ENCODE results near the gene TK1. TPM values are rescaled to one million over a fixed set of nuclear protein-coding genes. Genes with fewer than 3 reads are reported as not detected.
A peak's percentile ranks its signal among the peaks of the same experiment; 100 is the strongest.

Gene TK1
- total RNA-seq, 1 experiment from 2014 or later = 153 TPM

- peak within 1 kb of the TSS; percentile 73 to 75 for H3K4me3 ChIP-seq (ENCODE audit: low read depth in 2 of 2, low read length in 2 of 2)
- intact Hi-C loops (cut with micrococcal nuclease; ENCODE audit: unreplicated experiment) = no loop called here
- H3K36me3 ChIP-seq (ENCODE audit: control insufficient read depth, insufficient read depth, low read length) = peaks cover 2% of the 10 kb centered on the region; the same call in 1 of the 2 replicates
- H3K27ac ChIP-seq (ENCODE audit: low read length) = peak within 1 kb of the TSS; percentile 76
- no peak for TF ChIP-seq CTCF (IDR thresholded peaks at IDR 0.05)
- TF ChIP-seq POLR2AphosphoS5 (IDR thresholded peaks at IDR 0.05; ENCODE audit: low read depth, low read length) = peak; percentile 36; the same call in 1 of the 2 replicates
- CTCF ChIA-PET = interaction anchor here (0.7 to 0.8 kb wide), 2 partner anchors 12 to 106 kb away, joined by 3 read pairs; no protein-coding TSS in a partner anchor
- peak; percentile 28 for ATAC-seq
- in situ Hi-C loops (cut with HindIII; ENCODE audit: low pct_unique_long_range_greater_than_20kb, low sequenced_read_pairs) = no loop called here
- no peak for DNase-seq (ENCODE audit: low read depth, low spot score)
- no peaks in the 10 kb centered on the region for H3K27me3 ChIP-seq (ENCODE audit: control insufficient read depth, insufficient read depth, low read length)
- H3K9me3 ChIP-seq (ENCODE audit: control insufficient read depth, insufficient read depth, low read depth, low read length) = no peaks in the 10 kb centered on the region
- BruUV-seq (replicated peaks) = no TSS peak
- peaks cover 41% of the 10 kb centered on the region for H3K4me1 ChIP-seq (ENCODE audit: control insufficient read depth, insufficient read depth, low read length)
- POLR2A ChIA-PET = interaction anchor here (0.5 kb wide), 1 partner anchor 58 kb away, joined by 3 read pairs; the partner anchor contains the start of gene TK1
Measured at GRCh38 chr17:78128551-78129350, 58.1 kb downstream of the TK1 start, which contains the start of gene TMC6. TSS of gene TMC6 (minus strand) at chr17:78128755. CDS start at chr17:78126832, 1,923 bp downstream.

- H3K4me1 ChIP-seq (ENCODE audit: control insufficient read depth, insufficient read depth, low read length) = peaks cover 41% of the 10 kb centered on the region
- no peak for TF ChIP-seq TCF7L2 (IDR thresholded peaks at IDR 0.05; ENCODE audit: low read depth, low read length)
- TF ChIP-seq SIN3A (IDR thresholded peaks at IDR 0.05; ENCODE audit: borderline replicate concordance, insufficient read depth, low read depth, low read length) = no peak; the same call in 1 of the 2 replicates
- no peak for TF ChIP-seq REST (IDR thresholded peaks at IDR 0.05; ENCODE audit: insufficient read depth in 1 of 2, low read depth in 2 of 2, low read length in 1 of 2)
- TF ChIP-seq POLR2AphosphoS5 (IDR thresholded peaks at IDR 0.05; ENCODE audit: low read depth, low read length) = no peak
- BruUV-seq (replicated peaks) = TSS peak; percentile 84
Measured at GRCh38 chr17:78127888-78128550, 58.8 kb downstream of the TK1 start.

More at GRCh38 chr17:78127888-78128550, 58.8 kb downstream of the TK1 start:
- H3K27ac ChIP-seq (ENCODE audit: low read length) = peak overlapping the region; percentile 76
- no peaks in the 10 kb centered on the region for H3K9me3 ChIP-seq (ENCODE audit: control insufficient read depth, insufficient read depth, low read depth, low read length)
- intact Hi-C loops (cut with micrococcal nuclease; ENCODE audit: unreplicated experiment) = no loop called here
- DNase-seq (ENCODE audit: low read depth, low spot score) (no peak), ATAC-seq (peak; percentile 46)
- H3K4me3 ChIP-seq (ENCODE audit: low read depth in 2 of 2, low read length in 2 of 2) = peak overlapping the region; percentile 73 to 75
- ChIA-PET POLR2A (interaction anchor here (0.5 kb wide), 1 partner anchor 59 kb away, joined by 3 read pairs; the partner anchor contains the start of gene TK1), CTCF (interaction anchor here (0.7 to 0.9 kb wide), 2 partner anchors 12 to 105 kb away, joined by 3 read pairs; no protein-coding TSS in a partner anchor)
- H3K27me3 ChIP-seq (ENCODE audit: control insufficient read depth, insufficient read depth, low read length) = no peaks in the 10 kb centered on the region
- H3K36me3 ChIP-seq (ENCODE audit: control insufficient read depth, insufficient read depth, low read length) = peaks cover 2% of the 10 kb centered on the region; the same call in 1 of the 2 replicates
- in situ Hi-C loops (cut with HindIII; ENCODE audit: low pct_unique_long_range_greater_than_20kb, low sequenced_read_pairs) = no loop called here
